Measurements from ENCODE around the gene MRPS6.

- TF ChIP-seq GATA2 (IDR thresholded peaks at IDR 0.05; ENCODE audit: low read depth, low read length) (no peak), GATA3 (IDR thresholded peaks at IDR 0.05; ENCODE audit: low read depth, low read length) (no peak)
Measured at GRCh38 chr21:34088752-34089151, 15.4 kb downstream of the MRPS6 start.

Data from SH-SY5Y (cell line).